ENCODE data around the gene MPHOSPH6.

- TF ChIP-seq, protein P1, sequence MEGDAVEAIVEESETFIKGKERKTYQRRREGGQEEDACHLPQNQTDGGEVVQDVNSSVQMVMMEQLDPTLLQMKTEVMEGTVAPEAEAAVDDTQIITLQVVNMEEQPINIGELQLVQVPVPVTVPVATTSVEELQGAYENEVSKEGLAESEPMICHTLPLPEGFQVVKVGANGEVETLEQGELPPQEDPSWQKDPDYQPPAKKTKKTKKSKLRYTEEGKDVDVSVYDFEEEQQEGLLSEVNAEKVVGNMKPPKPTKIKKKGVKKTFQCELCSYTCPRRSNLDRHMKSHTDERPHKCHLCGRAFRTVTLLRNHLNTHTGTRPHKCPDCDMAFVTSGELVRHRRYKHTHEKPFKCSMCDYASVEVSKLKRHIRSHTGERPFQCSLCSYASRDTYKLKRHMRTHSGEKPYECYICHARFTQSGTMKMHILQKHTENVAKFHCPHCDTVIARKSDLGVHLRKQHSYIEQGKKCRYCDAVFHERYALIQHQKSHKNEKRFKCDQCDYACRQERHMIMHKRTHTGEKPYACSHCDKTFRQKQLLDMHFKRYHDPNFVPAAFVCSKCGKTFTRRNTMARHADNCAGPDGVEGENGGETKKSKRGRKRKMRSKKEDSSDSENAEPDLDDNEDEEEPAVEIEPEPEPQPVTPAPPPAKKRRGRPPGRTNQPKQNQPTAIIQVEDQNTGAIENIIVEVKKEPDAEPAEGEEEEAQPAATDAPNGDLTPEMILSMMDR (IDR thresholded peaks at IDR 0.05): no peak
- no peak for TF ChIP-seq EP300 (IDR thresholded peaks at IDR 0.05)
Observed at GRCh38 chr16:82190386-82190785, 20.4 kb upstream of the MPHOSPH6 start.

Measured in stomach (tissue), 4 donors.